ENCODE data around the gene KCNK2.

Gene KCNK2

GRCh38 chr1:215081661-215082531 is 641 bp upstream of the KCNK2 start:
- Histone ChIP-seq H3K9ac (ENCODE audit: low read depth, low read length, poor library complexity, severe bottlenecking) (no peak overlapping the region), H3K27me3 (ENCODE audit: insufficient read depth, low read length, poor library complexity, severe bottlenecking) (no peaks in the 10 kb centered on the region), H3K9me2 (replicated peaks; ENCODE audit: low read depth, low read length) (no peaks in the 10 kb centered on the region), H4K20me1 (ENCODE audit: insufficient read depth, low read length, poor library complexity, severe bottlenecking) (no peaks in the 10 kb centered on the region), H3K4me1 (ENCODE audit: insufficient read depth, low read length, poor library complexity, severe bottlenecking) (no peaks in the 10 kb centered on the region), H3K36me3 (ENCODE audit: insufficient read depth, low read length) (no peaks in the 10 kb centered on the region), H3F3A (ENCODE audit: low read depth) (no peaks in the 10 kb centered on the region), H3K79me2 (ENCODE audit: insufficient read depth, low read length) (no peaks in the 10 kb centered on the region), H2AFZ (ENCODE audit: low read length) (no peak overlapping the region), H3K9me3 (ENCODE audit: insufficient read depth, low read depth, low read length) (no peaks in the 10 kb centered on the region), H3K4me3 (ENCODE audit: low read length, poor library complexity, severe bottlenecking) (no peak overlapping the region), H3K4me2 (ENCODE audit: low read depth, low read length, poor library complexity, severe bottlenecking) (no peak overlapping the region)
- TF ChIP-seq EZH2phosphoT487 (IDR thresholded peaks at IDR 0.05; ENCODE audit: borderline replicate concordance) (no peak), CTCF (conservative IDR thresholded peaks at IDR 0.05; ENCODE audit: low read length) (no peak)

- Histone ChIP-seq H4K20me1 (ENCODE audit: insufficient read depth, low read length, poor library complexity, severe bottlenecking) (no peaks in the 10 kb centered on the region), H3K9ac (ENCODE audit: low read depth, low read length, poor library complexity, severe bottlenecking) (no peak overlapping the region), H3K9me2 (replicated peaks; ENCODE audit: low read depth, low read length) (no peaks in the 10 kb centered on the region), H3K9me3 (ENCODE audit: insufficient read depth, low read depth, low read length) (no peaks in the 10 kb centered on the region), H3K4me1 (ENCODE audit: insufficient read depth, low read length, poor library complexity, severe bottlenecking) (no peaks in the 10 kb centered on the region), H3K36me3 (ENCODE audit: insufficient read depth, low read length) (no peaks in the 10 kb centered on the region), H3K4me2 (ENCODE audit: low read depth, low read length, poor library complexity, severe bottlenecking) (no peak overlapping the region), H3K4me3 (ENCODE audit: low read length, poor library complexity, severe bottlenecking) (no peak overlapping the region), H2AFZ (ENCODE audit: low read length) (no peak overlapping the region), H3K79me2 (ENCODE audit: insufficient read depth, low read length) (no peaks in the 10 kb centered on the region), H3F3A (ENCODE audit: low read depth) (no peaks in the 10 kb centered on the region), H3K27me3 (ENCODE audit: insufficient read depth, low read length, poor library complexity, severe bottlenecking) (no peaks in the 10 kb centered on the region)
- TF ChIP-seq EZH2phosphoT487 (IDR thresholded peaks at IDR 0.05; ENCODE audit: borderline replicate concordance) (no peak), CTCF (conservative IDR thresholded peaks at IDR 0.05; ENCODE audit: low read length) (no peak)
These were observed 935 bp downstream of the KCNK2 start for GRCh38 chr1:215083383-215083961.

- H3K4me2 ChIP-seq (ENCODE audit: low read depth, low read length, poor library complexity, severe bottlenecking): no peak overlapping the region
- H3K4me3 ChIP-seq (ENCODE audit: low read length, poor library complexity, severe bottlenecking): no peak overlapping the region
- H3K4me1 ChIP-seq (ENCODE audit: insufficient read depth, low read length, poor library complexity, severe bottlenecking): no peaks in the 10 kb centered on the region
- H3K9me3 ChIP-seq (ENCODE audit: insufficient read depth, low read depth, low read length): no peaks in the 10 kb centered on the region
- no peaks in the 10 kb centered on the region for H3F3A ChIP-seq (ENCODE audit: low read depth)
- H3K79me2 ChIP-seq (ENCODE audit: insufficient read depth, low read length): no peaks in the 10 kb centered on the region
- H3K27me3 ChIP-seq (ENCODE audit: insufficient read depth, low read length, poor library complexity, severe bottlenecking): no peaks in the 10 kb centered on the region
- H3K9ac ChIP-seq (ENCODE audit: low read depth, low read length, poor library complexity, severe bottlenecking): no peak overlapping the region
- H3K36me3 ChIP-seq (ENCODE audit: insufficient read depth, low read length): no peaks in the 10 kb centered on the region
- TF ChIP-seq CTCF (conservative IDR thresholded peaks at IDR 0.05; ENCODE audit: low read length): no peak
- TF ChIP-seq EZH2phosphoT487 (IDR thresholded peaks at IDR 0.05; ENCODE audit: borderline replicate concordance): no peak
- H3K9me2 ChIP-seq (replicated peaks; ENCODE audit: low read depth, low read length): no peaks in the 10 kb centered on the region
- no peaks in the 10 kb centered on the region for H4K20me1 ChIP-seq (ENCODE audit: insufficient read depth, low read length, poor library complexity, severe bottlenecking)
- no peak overlapping the region for H2AFZ ChIP-seq (ENCODE audit: low read length)
These were observed 2.1 kb downstream of the KCNK2 start for GRCh38 chr1:215084621-215085020.
